ENCODE data around the gene NR3C1. TPM values are rescaled to one million over a fixed set of nuclear protein-coding genes. Genes with fewer than 3 reads are reported as not detected.
A peak's percentile ranks its signal among the peaks of the same experiment; 100 is the strongest.

The NR3C1 gene
- total and polyA plus RNA-seq, 2 of the 13 experiments (the other 11 are each of a cell fraction or from before 2014, with no cell fraction given), result 10.0 to 24.3 TPM

- H3K4me1 ChIP-seq (ENCODE audit: insufficient read depth, low read length), result no peaks in the 10 kb centered on the region
- DNase-seq (ENCODE audit: low spot score) (no peak), FAIRE-seq (no peak), ATAC-seq (no peak)
- 50% methylated on average over 1 of the region's 3 CpGs for WGBS (ENCODE audit: low lambda C conversion rate)
- peaks cover 40% of the 10 kb centered on the region for H3K79me2 ChIP-seq (ENCODE audit: insufficient read depth, low read length)
- H3K4me2 ChIP-seq (ENCODE audit: low read depth, low read length), result no peak overlapping the region
- H2AFZ ChIP-seq (ENCODE audit: low read length), result no peak overlapping the region
- in situ Hi-C loops (cut with HindIII; ENCODE audit: extremely low pct_ligation_motif_present, low pct_unique_long_range_greater_than_20kb) (no loop called here), intact Hi-C loops (cut with micrococcal nuclease; ENCODE audit: unreplicated experiment) (no loop called here)
- no peak overlapping the region for H3K4me3 ChIP-seq (replicated peaks in 1 of 3; ENCODE audit: insufficient read depth in 1 of 3, low read depth in 2 of 3, low read length in 3 of 3)
- BruUV-seq (replicated peaks), result no TSS peak
- no peak overlapping the region for H3K27ac ChIP-seq (ENCODE audit: extremely low read length, insufficient read depth, low read length)
- no peaks in the 10 kb centered on the region for H3K27me3 ChIP-seq (ENCODE audit: control insufficient read depth in 1 of 2, insufficient read depth in 2 of 2, low read length in 2 of 2)
- H3K36me3 ChIP-seq (replicated peaks in 1 of 2; ENCODE audit: control insufficient read depth in 1 of 2, insufficient read depth in 2 of 2, low read length in 2 of 2), result 0 out of 5 replicates have a peak, but pooled peaks cover 0 to 3% of the 10 kb centered on the region in 2 experiments
- no peaks in the 10 kb centered on the region for H4K20me1 ChIP-seq (ENCODE audit: insufficient read depth, low read length)
- ChIA-PET CTCF (ENCODE audit: low intra/inter-chr PET ratio, low total read pairs) (no interaction called here), POLR2A (no interaction called here)
- no peak overlapping the region for H3K9ac ChIP-seq (ENCODE audit: insufficient read depth, low read depth, low read length)
- H3K9me3 ChIP-seq (ENCODE audit: low read length), result peaks cover 22% of the 10 kb centered on the region
- TF ChIP-seq LRRFIP1 (CRISPR knock-in tag; conservative IDR thresholded peaks at IDR 0.05), result no peak
- no peak for TF ChIP-seq ZNF12 (CRISPR knock-in tag; IDR thresholded peaks at IDR 0.05)
- TF ChIP-seq GMEB1 (CRISPR knock-in tag; IDR thresholded peaks at IDR 0.05; ENCODE audit: borderline replicate concordance), result no peak
- no peak for TF ChIP-seq ETS1 (CRISPR knock-in tag; IDR thresholded peaks at IDR 0.05)
- no peak for TF ChIP-seq ZMYM4 (CRISPR knock-in tag; IDR thresholded peaks at IDR 0.05)
- no peak for TF ChIP-seq PPARG (CRISPR knock-in tag; conservative IDR thresholded peaks at IDR 0.05)
- no peak for TF ChIP-seq FOXA1 (IDR thresholded peaks at IDR 0.05)
- no peak for TF ChIP-seq FOXA1 (CRISPR knock-in tag; IDR thresholded peaks at IDR 0.05)
- no peak for TF ChIP-seq ZNF33B (CRISPR knock-in tag; IDR thresholded peaks at IDR 0.05)
- TF ChIP-seq HNRNPL (IDR thresholded peaks at IDR 0.05; ENCODE audit: low read depth, low read length), result no peak
- 0 out of 2 replicates have a peak, but pooled peaks have one; percentile 22 for TF ChIP-seq POGZ (CRISPR knock-in tag; IDR thresholded peaks at IDR 0.05)
- TF ChIP-seq SP2 (CRISPR knock-in tag; IDR thresholded peaks at IDR 0.05), result no peak
- TF ChIP-seq RARA (CRISPR knock-in tag; IDR thresholded peaks at IDR 0.05), result no peak
- TF ChIP-seq ZFP36 (IDR thresholded peaks at IDR 0.05; ENCODE audit: borderline replicate concordance, low read depth, low read length, partially characterized antibody), result peak; percentile 72
- TF ChIP-seq ZNF326 (CRISPR knock-in tag; IDR thresholded peaks at IDR 0.05; ENCODE audit: borderline replicate concordance), result no peak
- peak; percentile 92; the same call in 1 of the 2 replicates for TF ChIP-seq ZNF841 (CRISPR knock-in tag; IDR thresholded peaks at IDR 0.05; ENCODE audit: borderline replicate concordance)
- TF ChIP-seq ZNF510 (CRISPR knock-in tag; IDR thresholded peaks at IDR 0.05; ENCODE audit: low read depth), result no peak
- no peak for TF ChIP-seq RAD51 (IDR thresholded peaks at IDR 0.05; ENCODE audit: borderline replicate concordance)
- TF ChIP-seq, protein P1, sequence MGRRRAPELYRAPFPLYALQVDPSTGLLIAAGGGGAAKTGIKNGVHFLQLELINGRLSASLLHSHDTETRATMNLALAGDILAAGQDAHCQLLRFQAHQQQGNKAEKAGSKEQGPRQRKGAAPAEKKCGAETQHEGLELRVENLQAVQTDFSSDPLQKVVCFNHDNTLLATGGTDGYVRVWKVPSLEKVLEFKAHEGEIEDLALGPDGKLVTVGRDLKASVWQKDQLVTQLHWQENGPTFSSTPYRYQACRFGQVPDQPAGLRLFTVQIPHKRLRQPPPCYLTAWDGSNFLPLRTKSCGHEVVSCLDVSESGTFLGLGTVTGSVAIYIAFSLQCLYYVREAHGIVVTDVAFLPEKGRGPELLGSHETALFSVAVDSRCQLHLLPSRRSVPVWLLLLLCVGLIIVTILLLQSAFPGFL (CRISPR knock-in tag; IDR thresholded peaks at IDR 0.05), result no peak
Measured at GRCh38 chr5:143384865-143385657, 18.4 kb downstream of the NR3C1 start.

All from HepG2 (cell line).